Effector memory CD8-positive, alpha-beta T cell (primary cell): ENCODE results near the gene KIF11.
"Not testable (repeated sequence)": the region's sequence is repeated elsewhere in the genome, so short reads cannot be mapped to it uniquely, and the experiment has no call there.

Experiments used
- ATAC-seq: fragments of 150-1000 bp; cut with Tn5 transposase; replicated peaks from 2 replicates; pipeline ENCODE4 v1.10.0; 2021; ENCODE audit warnings: mild to moderate bottlenecking, moderate library complexity
- DNase-seq, 3 experiments: peaks; one replicate each; pipeline ENCODE4 v3.0.0; 2021
- H3K27ac Mint-ChIP-seq, 2 donors: one replicate each; pipeline ENCODE4 v1.8.0; 2022; ENCODE audit warnings: mild to moderate bottlenecking in 2 of 2, mixed read lengths in 2 of 2, moderate library complexity in 2 of 2
- H3K27me3 Mint-ChIP-seq, 2 donors: one replicate each; pipeline ENCODE4 v1.8.0; 2022; ENCODE audit warnings: mixed read lengths in 2 of 2
- H3K36me3 Mint-ChIP-seq: one replicate; pipeline ENCODE4 v1.8.0; 2022; ENCODE audit warnings: mild to moderate bottlenecking, moderate library complexity, mixed read lengths; ENCODE audit not compliant: insufficient read depth
- H3K4me1 Mint-ChIP-seq, 2 donors: one replicate each; pipeline ENCODE4 v1.8.0; 2022; ENCODE audit warnings: low read depth in 2 of 2, mixed read lengths in 2 of 2
- H3K4me3 Mint-ChIP-seq, 2 donors: one replicate each; pipeline ENCODE4 v1.8.0; 2022; ENCODE audit warnings: mild to moderate bottlenecking in 2 of 2, mixed read lengths in 2 of 2, moderate library complexity in 2 of 2
- H3K9me3 Mint-ChIP-seq, 2 donors: one replicate each; pipeline ENCODE4 v1.8.0; 2022; ENCODE audit warnings: mixed read lengths in 2 of 2

KIF11 gene

GRCh38 chr10:92604841-92605240 is 11.9 kb downstream of the KIF11 start:
- peak; percentile 76 for ATAC-seq

GRCh38 chr10:92615515-92615914 is 22.6 kb downstream of the KIF11 start:
- H3K27me3 Mint-ChIP-seq = no peaks in the 10 kb centered on the region
- ATAC-seq (no peak), DNase-seq (no peak)
- H3K9me3 Mint-ChIP-seq = no peaks in the 10 kb centered on the region
- no peak overlapping the region for H3K4me3 Mint-ChIP-seq
- peaks cover 6% of the 10 kb centered on the region for H3K36me3 Mint-ChIP-seq
- H3K27ac Mint-ChIP-seq = no peak overlapping the region
- H3K4me1 Mint-ChIP-seq = no peaks in the 10 kb centered on the region

More at GRCh38 chr10:92604841-92605240, 11.9 kb downstream of the KIF11 start:
- no peaks in the 10 kb centered on the region for H3K36me3 Mint-ChIP-seq
- no peaks in the 10 kb centered on the region for H3K27me3 Mint-ChIP-seq
- no peak for DNase-seq
- H3K27ac Mint-ChIP-seq = peak overlapping the region; percentile 59 to 93
- peak overlapping the region in 1 of 2 donors; percentile 2 for H3K4me3 Mint-ChIP-seq
- H3K9me3 Mint-ChIP-seq = no peaks in the 10 kb centered on the region
- peaks cover 22 to 34% of the 10 kb centered on the region in 2 donors for H3K4me1 Mint-ChIP-seq

GRCh38 chr10:92619368-92619767 is 26.4 kb downstream of the KIF11 start:
- H3K4me3 Mint-ChIP-seq = no peak overlapping the region
- H3K9me3 Mint-ChIP-seq = peaks cover 0 to under 1% of the 10 kb centered on the region in 2 donors
- ATAC-seq (no peak), DNase-seq (no peak)
- peaks cover 9% of the 10 kb centered on the region for H3K36me3 Mint-ChIP-seq
- H3K27ac Mint-ChIP-seq = no peak overlapping the region
- H3K27me3 Mint-ChIP-seq = no peaks in the 10 kb centered on the region
- H3K4me1 Mint-ChIP-seq = no peaks in the 10 kb centered on the region

GRCh38 chr10:92627845-92628480 is 35.0 kb downstream of the KIF11 start:
- H3K4me1 Mint-ChIP-seq = no peaks in the 10 kb centered on the region
- ATAC-seq (no peak), DNase-seq (no peak)
- H3K27ac Mint-ChIP-seq = peak overlapping the region in 1 of 2 donors; percentile 20
- no peak overlapping the region for H3K4me3 Mint-ChIP-seq
- peaks cover 0 to 2% of the 10 kb centered on the region in 2 donors for H3K9me3 Mint-ChIP-seq
- H3K36me3 Mint-ChIP-seq = peaks cover 2% of the 10 kb centered on the region
- H3K27me3 Mint-ChIP-seq = no peaks in the 10 kb centered on the region

- Mint-ChIP-seq H3K27ac (no peak overlapping the region), H3K27me3 (no peaks in the 10 kb centered on the region), H3K4me3 (no peak overlapping the region), H3K36me3 (no peaks in the 10 kb centered on the region), H3K4me1 (no peaks in the 10 kb centered on the region), H3K9me3 (no peaks in the 10 kb centered on the region)
- DNase-seq = no peak
- no peak for ATAC-seq
These were observed 37.0 kb downstream of the KIF11 start for GRCh38 chr10:92629945-92630344.

- Mint-ChIP-seq H3K36me3 (no peaks in the 10 kb centered on the region), H3K4me3 (no peak overlapping the region), H3K27ac (no peak overlapping the region), H3K9me3 (no peaks in the 10 kb centered on the region), H3K27me3 (no peaks in the 10 kb centered on the region), H3K4me1 (no peaks in the 10 kb centered on the region)
- DNase-seq (no peak), ATAC-seq (no peak)
These were observed 45.1 kb downstream of the KIF11 start for GRCh38 chr10:92638037-92638436.

- H3K36me3 Mint-ChIP-seq = peaks cover 2% of the 10 kb centered on the region
- DNase-seq = no peak
- no peak for ATAC-seq
- no peak overlapping the region for H3K27ac Mint-ChIP-seq
- H3K27me3 Mint-ChIP-seq = no peaks in the 10 kb centered on the region
- no peak overlapping the region for H3K4me3 Mint-ChIP-seq
- peaks cover 3 to 5% of the 10 kb centered on the region in 2 donors for H3K4me1 Mint-ChIP-seq
- H3K9me3 Mint-ChIP-seq = no peaks in the 10 kb centered on the region
These were observed 47.2 kb downstream of the KIF11 start for GRCh38 chr10:92640107-92640506.

GRCh38 chr10:92641492-92641891 is 48.6 kb downstream of the KIF11 start:
- DNase-seq (no peak), ATAC-seq (no peak)
- Mint-ChIP-seq H3K27me3 (no peaks in the 10 kb centered on the region), H3K4me3 (no peak overlapping the region), H3K9me3 (no peaks in the 10 kb centered on the region), H3K4me1 (peaks cover 3 to 5% of the 10 kb centered on the region in 2 donors), H3K36me3 (peaks cover 2% of the 10 kb centered on the region), H3K27ac (no peak overlapping the region)

GRCh38 chr10:92644921-92645320 is 52.0 kb downstream of the KIF11 start:
- Mint-ChIP-seq H3K36me3 (peaks cover 2% of the 10 kb centered on the region), H3K4me3 (no peak overlapping the region), H3K9me3 (no peaks in the 10 kb centered on the region), H3K4me1 (peaks cover 3 to 5% of the 10 kb centered on the region in 2 donors), H3K27me3 (no peaks in the 10 kb centered on the region), H3K27ac (no peak overlapping the region)
- ATAC-seq (no peak), DNase-seq (no peak)

- not testable (repeated sequence) for H3K4me1 Mint-ChIP-seq, H3K9me3 Mint-ChIP-seq, H3K4me3 Mint-ChIP-seq, DNase-seq, H3K27me3 Mint-ChIP-seq, ATAC-seq, H3K36me3 Mint-ChIP-seq
- peak overlapping the region in 1 of 2 donors; percentile 19 for H3K27ac Mint-ChIP-seq
These were observed 57.9 kb downstream of the KIF11 start for GRCh38 chr10:92650864-92651263.

GRCh38 chr10:92655426-92655825 is 62.5 kb downstream of the KIF11 start:
- DNase-seq (no peak), ATAC-seq (no peak)
- Mint-ChIP-seq H3K9me3 (no peaks in the 10 kb centered on the region), H3K36me3 (peaks cover 5% of the 10 kb centered on the region), H3K27ac (no peak overlapping the region), H3K27me3 (peaks cover 0 to 6% of the 10 kb centered on the region in 2 donors), H3K4me3 (no peak overlapping the region), H3K4me1 (peaks cover 0 to 4% of the 10 kb centered on the region in 2 donors)

GRCh38 chr10:92656266-92656961 is 63.5 kb downstream of the KIF11 start:
- Mint-ChIP-seq H3K9me3 (no peaks in the 10 kb centered on the region), H3K27ac (no peak overlapping the region), H3K4me3 (no peak overlapping the region), H3K27me3 (peaks cover 0 to 6% of the 10 kb centered on the region in 2 donors), H3K4me1 (peaks cover 0 to 4% of the 10 kb centered on the region in 2 donors), H3K36me3 (no peaks in the 10 kb centered on the region)
- no peak for ATAC-seq
- DNase-seq = no peak

GRCh38 chr10:92657024-92657423 is 64.1 kb downstream of the KIF11 start:
- H3K27ac Mint-ChIP-seq = peak overlapping the region in 1 of 2 donors; percentile 23
- no peak overlapping the region for H3K4me3 Mint-ChIP-seq
- H3K9me3 Mint-ChIP-seq = no peaks in the 10 kb centered on the region
- no peaks in the 10 kb centered on the region for H3K36me3 Mint-ChIP-seq
- DNase-seq (no peak), ATAC-seq (no peak)
- H3K4me1 Mint-ChIP-seq = peaks cover 0 to 4% of the 10 kb centered on the region in 2 donors
- H3K27me3 Mint-ChIP-seq = peaks cover 0 to 6% of the 10 kb centered on the region in 2 donors

GRCh38 chr10:92662848-92663247 is 69.9 kb downstream of the KIF11 start:
- Mint-ChIP-seq H3K4me3 (no peak overlapping the region), H3K9me3 (peaks cover 5 to 6% of the 10 kb centered on the region in 2 donors)

More at GRCh38 chr10:92662848-92663247, 69.9 kb downstream of the KIF11 start:
- no peak for DNase-seq
- Mint-ChIP-seq H3K36me3 (no peaks in the 10 kb centered on the region), H3K4me1 (no peaks in the 10 kb centered on the region), H3K27ac (no peak overlapping the region), H3K27me3 (peaks cover 0 to 6% of the 10 kb centered on the region in 2 donors)
- ATAC-seq = no peak
